ENCODE results near the gene MINDY4B. TPM values are rescaled to one million over a fixed set of nuclear protein-coding genes. Genes with fewer than 3 reads are reported as not detected.

Gene MINDY4B
- total and polyA plus RNA-seq, 2 of the 13 experiments (the other 11 are each of a cell fraction or from before 2014, with no cell fraction given), result not detected

DNA sequence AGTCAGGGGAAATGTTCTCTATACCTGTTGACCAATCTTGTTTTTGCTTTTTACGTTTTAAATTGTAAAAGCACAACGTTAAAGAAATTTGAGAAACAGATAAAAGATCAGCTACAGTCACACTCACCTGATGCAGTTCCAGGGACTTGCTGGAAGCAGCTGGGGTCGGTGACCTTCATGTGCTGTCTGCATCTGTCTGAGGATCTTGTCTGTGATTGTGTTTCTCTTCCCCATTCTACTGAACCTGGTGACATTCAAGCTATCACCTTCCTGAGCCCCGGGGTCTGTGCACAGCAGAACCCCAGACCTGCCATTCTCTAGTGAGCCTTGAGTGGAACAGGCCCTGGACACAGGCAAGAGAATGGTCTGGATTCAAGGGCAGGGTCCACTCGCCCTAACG, 75.8 kb downstream of the MINDY4B start:
- Histone ChIP-seq H3K36me3 (replicated peaks in 1 of 2; ENCODE audit: control insufficient read depth in 1 of 2, insufficient read depth in 2 of 2, low read length in 2 of 2) (no peaks in the 10 kb centered on the region), H3K27ac (ENCODE audit: extremely low read length, insufficient read depth, low read length) (no peak overlapping the region), H4K20me1 (ENCODE audit: insufficient read depth, low read length) (no peaks in the 10 kb centered on the region), H3K4me2 (ENCODE audit: low read depth, low read length) (no peak overlapping the region), H2AFZ (ENCODE audit: low read length) (no peak overlapping the region), H3K4me1 (ENCODE audit: insufficient read depth, low read length) (peaks cover 19% of the 10 kb centered on the region; the same call in 1 of the 2 replicates), H3K9ac (ENCODE audit: insufficient read depth, low read depth, low read length) (no peak overlapping the region), H3K9me3 (ENCODE audit: low read length) (no peaks in the 10 kb centered on the region), H3K4me3 (replicated peaks in 1 of 3; ENCODE audit: insufficient read depth in 1 of 3, low read depth in 2 of 3, low read length in 3 of 3) (no peak overlapping the region), H3K79me2 (ENCODE audit: insufficient read depth, low read length) (no peaks in the 10 kb centered on the region), H3K27me3 (ENCODE audit: control insufficient read depth in 1 of 2, insufficient read depth in 2 of 2, low read length in 2 of 2) (peaks cover 0 to 1% of the 10 kb centered on the region in 2 experiments; a peak in 2 of 5 replicates)
- ChIA-PET POLR2A (interaction anchor here (2.1 kb wide), 1 partner anchor 66 kb away, joined by 6 read pairs; the partner anchor contains the start of gene SIAH2), CTCF (ENCODE audit: low intra/inter-chr PET ratio, low total read pairs) (interaction anchor here (1.6 kb wide), 1 partner anchor 42 kb away, joined by 8 read pairs; no protein-coding TSS in a partner anchor)
- no peak for TF ChIP-seq MZF1 (CRISPR knock-in tag; IDR thresholded peaks at IDR 0.05; ENCODE audit: borderline replicate concordance)
- in situ Hi-C loops (cut with HindIII; ENCODE audit: extremely low pct_ligation_motif_present, low pct_unique_long_range_greater_than_20kb) (no loop called here), intact Hi-C loops (cut with micrococcal nuclease; ENCODE audit: unreplicated experiment) (no loop called here)
- DNase-seq (ENCODE audit: low spot score), result no peak
- BruUV-seq (replicated peaks), result no TSS peak
- 5% methylated on average over 6 of the region's 6 CpGs for WGBS (ENCODE audit: low lambda C conversion rate)
- FAIRE-seq, result no peak
- ATAC-seq, result no peak

DNA sequence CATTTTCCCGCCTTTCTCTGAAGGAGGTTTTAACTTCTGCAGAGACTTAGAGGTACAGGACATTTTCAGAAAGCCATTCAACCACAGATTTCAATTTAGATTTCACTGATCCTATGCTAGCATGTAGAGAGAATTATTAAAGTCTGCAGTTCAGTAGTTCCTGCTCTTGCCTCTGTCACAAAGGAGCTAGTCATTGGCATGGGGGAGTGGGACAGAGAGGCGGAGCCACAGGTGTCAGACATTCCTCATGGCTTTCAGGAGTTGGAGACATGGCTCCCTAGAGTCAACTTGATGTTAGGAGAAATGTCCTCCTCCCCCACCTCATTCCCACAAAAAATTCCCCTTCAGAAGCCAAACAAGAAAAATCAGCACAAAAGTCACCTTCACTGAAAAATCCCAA, 76.2 kb downstream of the MINDY4B start:
- no peaks in the 10 kb centered on the region for H3K79me2 ChIP-seq (ENCODE audit: insufficient read depth, low read length)
- peaks cover 19% of the 10 kb centered on the region; the same call in 1 of the 2 replicates for H3K4me1 ChIP-seq (ENCODE audit: insufficient read depth, low read length)
- H3K27ac ChIP-seq (ENCODE audit: extremely low read length, insufficient read depth, low read length), result no peak overlapping the region
- H4K20me1 ChIP-seq (ENCODE audit: insufficient read depth, low read length), result no peaks in the 10 kb centered on the region
- no peak overlapping the region for H2AFZ ChIP-seq (ENCODE audit: low read length)
- H3K4me3 ChIP-seq (replicated peaks in 1 of 3; ENCODE audit: insufficient read depth in 1 of 3, low read depth in 2 of 3, low read length in 3 of 3), result no peak overlapping the region
- no peaks in the 10 kb centered on the region for H3K9me3 ChIP-seq (ENCODE audit: low read length)
- H3K9ac ChIP-seq (ENCODE audit: insufficient read depth, low read depth, low read length), result no peak overlapping the region
- ATAC-seq (no peak), DNase-seq (ENCODE audit: low spot score) (peak; percentile 15), FAIRE-seq (no peak)
- CTCF ChIA-PET (ENCODE audit: low intra/inter-chr PET ratio, low total read pairs), result no interaction called here
- H3K27me3 ChIP-seq (ENCODE audit: control insufficient read depth in 1 of 2, insufficient read depth in 2 of 2, low read length in 2 of 2), result peaks cover 0 to 1% of the 10 kb centered on the region in 2 experiments; a peak in 2 of 5 replicates
- intact Hi-C loops (cut with micrococcal nuclease; ENCODE audit: unreplicated experiment), result no loop called here
- TF ChIP-seq ZNF761 (CRISPR knock-in tag; conservative IDR thresholded peaks at IDR 0.05) (no peak), SRY (CRISPR knock-in tag; IDR thresholded peaks at IDR 0.05) (no peak)
- TF ChIP-seq, protein P1, sequence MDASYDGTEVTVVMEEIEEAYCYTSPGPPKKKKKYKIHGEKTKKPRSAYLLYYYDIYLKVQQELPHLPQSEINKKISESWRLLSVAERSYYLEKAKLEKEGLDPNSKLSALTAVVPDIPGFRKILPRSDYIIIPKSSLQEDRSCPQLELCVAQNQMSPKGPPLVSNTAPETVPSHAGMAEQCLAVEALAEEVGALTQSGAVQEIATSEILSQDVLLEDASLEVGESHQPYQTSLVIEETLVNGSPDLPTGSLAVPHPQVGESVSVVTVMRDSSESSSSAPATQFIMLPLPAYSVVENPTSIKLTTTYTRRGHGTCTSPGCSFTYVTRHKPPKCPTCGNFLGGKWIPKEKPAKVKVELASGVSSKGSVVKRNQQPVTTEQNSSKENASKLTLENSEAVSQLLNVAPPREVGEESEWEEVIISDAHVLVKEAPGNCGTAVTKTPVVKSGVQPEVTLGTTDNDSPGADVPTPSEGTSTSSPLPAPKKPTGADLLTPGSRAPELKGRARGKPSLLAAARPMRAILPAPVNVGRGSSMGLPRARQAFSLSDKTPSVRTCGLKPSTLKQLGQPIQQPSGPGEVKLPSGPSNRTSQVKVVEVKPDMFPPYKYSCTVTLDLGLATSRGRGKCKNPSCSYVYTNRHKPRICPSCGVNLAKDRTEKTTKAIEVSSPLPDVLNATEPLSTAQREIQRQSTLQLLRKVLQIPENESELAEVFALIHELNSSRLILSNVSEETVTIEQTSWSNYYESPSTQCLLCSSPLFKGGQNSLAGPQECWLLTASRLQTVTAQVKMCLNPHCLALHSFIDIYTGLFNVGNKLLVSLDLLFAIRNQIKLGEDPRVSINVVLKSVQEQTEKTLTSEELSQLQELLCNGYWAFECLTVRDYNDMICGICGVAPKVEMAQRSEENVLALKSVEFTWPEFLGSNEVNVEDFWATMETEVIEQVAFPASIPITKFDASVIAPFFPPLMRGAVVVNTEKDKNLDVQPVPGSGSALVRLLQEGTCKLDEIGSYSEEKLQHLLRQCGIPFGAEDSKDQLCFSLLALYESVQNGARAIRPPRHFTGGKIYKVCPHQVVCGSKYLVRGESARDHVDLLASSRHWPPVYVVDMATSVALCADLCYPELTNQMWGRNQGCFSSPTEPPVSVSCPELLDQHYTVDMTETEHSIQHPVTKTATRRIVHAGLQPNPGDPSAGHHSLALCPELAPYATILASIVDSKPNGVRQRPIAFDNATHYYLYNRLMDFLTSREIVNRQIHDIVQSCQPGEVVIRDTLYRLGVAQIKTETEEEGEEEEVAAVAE (CRISPR knock-in tag; IDR thresholded peaks at IDR 0.05; ENCODE audit: borderline replicate concordance), result no peak
- TF ChIP-seq, protein P2, sequence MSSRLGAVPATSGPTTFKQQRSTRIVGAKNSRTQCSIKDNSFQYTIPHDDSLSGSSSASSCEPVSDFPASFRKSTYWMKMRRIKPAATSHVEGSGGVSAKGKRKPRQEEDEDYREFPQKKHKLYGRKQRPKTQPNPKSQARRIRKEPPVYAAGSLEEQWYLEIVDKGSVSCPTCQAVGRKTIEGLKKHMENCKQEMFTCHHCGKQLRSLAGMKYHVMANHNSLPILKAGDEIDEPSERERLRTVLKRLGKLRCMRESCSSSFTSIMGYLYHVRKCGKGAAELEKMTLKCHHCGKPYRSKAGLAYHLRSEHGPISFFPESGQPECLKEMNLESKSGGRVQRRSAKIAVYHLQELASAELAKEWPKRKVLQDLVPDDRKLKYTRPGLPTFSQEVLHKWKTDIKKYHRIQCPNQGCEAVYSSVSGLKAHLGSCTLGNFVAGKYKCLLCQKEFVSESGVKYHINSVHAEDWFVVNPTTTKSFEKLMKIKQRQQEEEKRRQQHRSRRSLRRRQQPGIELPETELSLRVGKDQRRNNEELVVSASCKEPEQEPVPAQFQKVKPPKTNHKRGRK (CRISPR knock-in tag; IDR thresholded peaks at IDR 0.05), result no peak
- BruUV-seq (replicated peaks), result no TSS peak
- no peak overlapping the region for H3K4me2 ChIP-seq (ENCODE audit: low read depth, low read length)
- in situ Hi-C loops (cut with HindIII; ENCODE audit: extremely low pct_ligation_motif_present, low pct_unique_long_range_greater_than_20kb), result no loop called here
- 40% methylated on average over 2 of the region's 2 CpGs for WGBS (ENCODE audit: low lambda C conversion rate)
- POLR2A ChIA-PET, result interaction anchor here (2.1 kb wide), 1 partner anchor 66 kb away, joined by 6 read pairs; the partner anchor contains the start of gene SIAH2
- no peaks in the 10 kb centered on the region for H3K36me3 ChIP-seq (replicated peaks in 1 of 2; ENCODE audit: control insufficient read depth in 1 of 2, insufficient read depth in 2 of 2, low read length in 2 of 2)
